HL-60 (cell line): ENCODE results near the gene CRMP1.

Source experiments
- DNase-seq, 2 experiments: peaks; one replicate each; pipeline ENCODE4 v3.0.0-alpha.2; 2010 to 2020; ENCODE audit warnings: low read depth in 1 of 2, low spot score in 1 of 2
- H3K27ac ChIP-seq: fragments of 250-450 bp; sonication (Bioruptor Pico); replicated peaks from 2 replicates; pipeline ENCODE4 v1.5.1; 2020; ENCODE audit warnings: mild to moderate bottlenecking, moderate library complexity
- H3K27me3 ChIP-seq: fragments of 250-450 bp; sonication (Bioruptor Pico); 2 replicates; pipeline ENCODE4 v1.5.1; 2021; ENCODE audit warnings: mild to moderate bottlenecking, moderate library complexity; ENCODE audit not compliant: insufficient read depth, poor library complexity, severe bottlenecking
- H3K4me3 ChIP-seq: replicated peaks from 2 replicates; pipeline ENCODE4 v1.5.1; 2011; ENCODE audit warnings: mild to moderate bottlenecking, control low read depth, low read length; ENCODE audit not compliant: insufficient read depth
- GABPA ChIP-seq: IDR thresholded peaks from 2 replicates; pipeline ENCODE4 v1.6.1; 2012; ENCODE audit warnings: low read depth
- POLR2AphosphoS5 ChIP-seq: IDR thresholded peaks from 2 replicates; pipeline ENCODE4 v1.6.1; 2012; ENCODE audit warnings: low read depth
- SPI1 ChIP-seq: IDR thresholded peaks from 2 replicates; pipeline ENCODE4 v1.6.1; 2012; ENCODE audit warnings: low read depth, mild to moderate bottlenecking, borderline replicate concordance
- TF ChIP-seq, protein P1 (sequence below): IDR thresholded peaks from 2 replicates; pipeline ENCODE4 v1.6.1; 2012; ENCODE audit warnings: low read depth; ENCODE audit not compliant: insufficient replicate concordance
- TF ChIP-seq, protein P2 (sequence below): IDR thresholded peaks from one replicate; pipeline ENCODE4 v1.5.1; 2011; ENCODE audit warnings: low read length, control low read depth, inconsistent platforms; ENCODE audit not compliant: insufficient read depth

The CRMP1 gene

DNA sequence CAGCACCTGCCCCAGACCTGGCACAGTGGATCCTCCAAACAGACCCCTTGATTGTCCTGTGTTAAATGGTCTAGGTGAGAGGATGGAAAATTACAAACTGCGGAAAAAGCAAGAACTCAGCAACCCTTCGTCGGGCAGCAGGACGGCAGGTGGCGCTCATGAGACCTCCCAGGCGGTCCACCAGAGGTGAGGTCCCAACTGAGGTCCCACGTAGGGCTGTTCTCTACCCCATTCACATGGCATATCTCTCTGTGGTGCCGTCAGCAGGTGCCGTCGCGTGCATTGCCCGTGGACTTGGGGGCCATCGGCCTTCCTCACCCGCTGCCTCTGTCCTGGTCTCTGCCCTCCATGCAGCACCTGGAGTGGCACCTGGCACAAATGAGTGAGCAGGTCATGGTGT, 88.2 kb downstream of the CRMP1 start:
- Histone ChIP-seq H3K27ac (no peak overlapping the region), H3K27me3 (no peaks in the 10 kb centered on the region), H3K4me3 (no peak overlapping the region)
- DNase-seq, result no peak
- TF ChIP-seq, protein P1, sequence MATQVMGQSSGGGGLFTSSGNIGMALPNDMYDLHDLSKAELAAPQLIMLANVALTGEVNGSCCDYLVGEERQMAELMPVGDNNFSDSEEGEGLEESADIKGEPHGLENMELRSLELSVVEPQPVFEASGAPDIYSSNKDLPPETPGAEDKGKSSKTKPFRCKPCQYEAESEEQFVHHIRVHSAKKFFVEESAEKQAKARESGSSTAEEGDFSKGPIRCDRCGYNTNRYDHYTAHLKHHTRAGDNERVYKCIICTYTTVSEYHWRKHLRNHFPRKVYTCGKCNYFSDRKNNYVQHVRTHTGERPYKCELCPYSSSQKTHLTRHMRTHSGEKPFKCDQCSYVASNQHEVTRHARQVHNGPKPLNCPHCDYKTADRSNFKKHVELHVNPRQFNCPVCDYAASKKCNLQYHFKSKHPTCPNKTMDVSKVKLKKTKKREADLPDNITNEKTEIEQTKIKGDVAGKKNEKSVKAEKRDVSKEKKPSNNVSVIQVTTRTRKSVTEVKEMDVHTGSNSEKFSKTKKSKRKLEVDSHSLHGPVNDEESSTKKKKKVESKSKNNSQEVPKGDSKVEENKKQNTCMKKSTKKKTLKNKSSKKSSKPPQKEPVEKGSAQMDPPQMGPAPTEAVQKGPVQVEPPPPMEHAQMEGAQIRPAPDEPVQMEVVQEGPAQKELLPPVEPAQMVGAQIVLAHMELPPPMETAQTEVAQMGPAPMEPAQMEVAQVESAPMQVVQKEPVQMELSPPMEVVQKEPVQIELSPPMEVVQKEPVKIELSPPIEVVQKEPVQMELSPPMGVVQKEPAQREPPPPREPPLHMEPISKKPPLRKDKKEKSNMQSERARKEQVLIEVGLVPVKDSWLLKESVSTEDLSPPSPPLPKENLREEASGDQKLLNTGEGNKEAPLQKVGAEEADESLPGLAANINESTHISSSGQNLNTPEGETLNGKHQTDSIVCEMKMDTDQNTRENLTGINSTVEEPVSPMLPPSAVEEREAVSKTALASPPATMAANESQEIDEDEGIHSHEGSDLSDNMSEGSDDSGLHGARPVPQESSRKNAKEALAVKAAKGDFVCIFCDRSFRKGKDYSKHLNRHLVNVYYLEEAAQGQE, result no peak
- TF ChIP-seq, protein P2, sequence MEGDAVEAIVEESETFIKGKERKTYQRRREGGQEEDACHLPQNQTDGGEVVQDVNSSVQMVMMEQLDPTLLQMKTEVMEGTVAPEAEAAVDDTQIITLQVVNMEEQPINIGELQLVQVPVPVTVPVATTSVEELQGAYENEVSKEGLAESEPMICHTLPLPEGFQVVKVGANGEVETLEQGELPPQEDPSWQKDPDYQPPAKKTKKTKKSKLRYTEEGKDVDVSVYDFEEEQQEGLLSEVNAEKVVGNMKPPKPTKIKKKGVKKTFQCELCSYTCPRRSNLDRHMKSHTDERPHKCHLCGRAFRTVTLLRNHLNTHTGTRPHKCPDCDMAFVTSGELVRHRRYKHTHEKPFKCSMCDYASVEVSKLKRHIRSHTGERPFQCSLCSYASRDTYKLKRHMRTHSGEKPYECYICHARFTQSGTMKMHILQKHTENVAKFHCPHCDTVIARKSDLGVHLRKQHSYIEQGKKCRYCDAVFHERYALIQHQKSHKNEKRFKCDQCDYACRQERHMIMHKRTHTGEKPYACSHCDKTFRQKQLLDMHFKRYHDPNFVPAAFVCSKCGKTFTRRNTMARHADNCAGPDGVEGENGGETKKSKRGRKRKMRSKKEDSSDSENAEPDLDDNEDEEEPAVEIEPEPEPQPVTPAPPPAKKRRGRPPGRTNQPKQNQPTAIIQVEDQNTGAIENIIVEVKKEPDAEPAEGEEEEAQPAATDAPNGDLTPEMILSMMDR, result no peak
- TF ChIP-seq GABPA (no peak), POLR2AphosphoS5 (no peak), SPI1 (no peak)

DNA sequence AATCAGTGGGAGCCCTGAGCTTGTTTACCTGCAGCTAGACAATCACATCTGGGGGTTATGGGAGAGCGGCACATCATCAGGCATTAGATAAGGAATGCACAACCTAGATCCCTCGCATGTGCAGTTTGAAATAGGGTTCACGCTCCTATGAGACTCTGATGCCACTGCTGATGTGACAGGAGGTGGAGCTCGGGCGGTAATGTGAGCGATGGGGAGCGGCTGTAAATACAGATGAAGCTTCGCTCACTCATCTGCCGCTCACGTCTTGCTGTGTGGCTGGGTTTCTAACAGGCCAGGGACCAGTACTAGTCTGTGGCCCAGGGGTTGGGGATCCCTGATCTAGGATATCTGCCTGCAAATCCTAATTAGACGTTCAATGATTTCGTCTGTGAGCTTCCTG, 90.3 kb downstream of the CRMP1 start:
- no peak for DNase-seq
- Histone ChIP-seq H3K27me3 (no peaks in the 10 kb centered on the region), H3K4me3 (no peak overlapping the region), H3K27ac (no peak overlapping the region)
- TF ChIP-seq SPI1, result no peak
- no peak for TF ChIP-seq POLR2AphosphoS5
- no peak for TF ChIP-seq GABPA
- TF ChIP-seq, protein P1, result no peak
- TF ChIP-seq, protein P2, result no peak

DNA sequence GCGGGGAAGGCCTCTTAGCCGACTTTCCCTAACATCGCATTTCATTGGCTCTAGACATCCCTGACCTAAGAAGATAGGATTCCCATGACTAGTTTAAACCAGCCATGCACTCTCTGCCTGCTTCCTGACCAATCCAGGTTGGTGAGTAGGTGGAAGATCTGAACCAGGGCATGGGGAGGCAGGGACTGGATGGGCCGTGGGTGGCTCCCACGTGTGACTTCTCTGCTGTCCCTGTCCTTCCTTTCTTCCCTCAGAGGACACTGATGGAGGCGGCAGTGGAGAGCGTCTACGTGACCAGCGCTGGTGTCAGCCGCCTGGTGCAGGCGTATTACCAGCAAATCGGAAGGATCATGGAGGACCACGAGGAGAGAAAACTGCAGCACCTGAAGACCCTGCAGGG, 91.2 kb downstream of the CRMP1 start:
- no peak for TF ChIP-seq SPI1
- TF ChIP-seq, protein P1, result no peak
- TF ChIP-seq GABPA, result no peak
- no peak for TF ChIP-seq POLR2AphosphoS5
- TF ChIP-seq, protein P2, result no peak
- no peaks in the 10 kb centered on the region for H3K27me3 ChIP-seq
- H3K4me3 ChIP-seq, result no peak overlapping the region
- no peak for DNase-seq
- no peak overlapping the region for H3K27ac ChIP-seq
